Smooth muscle cell (in vitro differentiated cells): ENCODE results near the gene LLGL1. TPM values are rescaled to one million over a fixed set of nuclear protein-coding genes. Genes with fewer than 3 reads are reported as not detected.

Experiments
- DNase-seq: peaks from one replicate; lab custom pipeline; 2025; ENCODE audit not compliant: unreplicated experiment; lab: John Stamatoyannopoulos, UW
- H2AFZ ChIP-seq: fragments of 200-600 bp; sonication (generic); 2 replicates; pipeline ENCODE4 v1.6.0; 2016; ENCODE audit warnings: antibody characterized with exemption, low read depth, mild to moderate bottlenecking
- H3F3A ChIP-seq: fragments of 200-600 bp; sonication (generic); 2 replicates; pipeline ENCODE4 v1.6.0; 2017; ENCODE audit warnings: antibody characterized with exemption, low read depth
- H3K27ac ChIP-seq: fragments of 200-600 bp; sonication (generic); 2 replicates; pipeline ENCODE4 v1.5.1; 2016; ENCODE audit warnings: low read depth, mild to moderate bottlenecking
- H3K27me3 ChIP-seq: fragments of 200-600 bp; sonication (generic); 2 replicates; pipeline ENCODE4 v1.6.1; 2016; ENCODE audit warnings: low read depth, mild to moderate bottlenecking
- H3K36me3 ChIP-seq: fragments of 200-600 bp; sonication (generic); 2 replicates; pipeline ENCODE4 v1.5.1; 2016; ENCODE audit warnings: low read depth
- H3K4me1 ChIP-seq: fragments of 200-600 bp; sonication (generic); 2 replicates; pipeline ENCODE4 v1.5.1; 2016; ENCODE audit warnings: low read depth
- H3K4me2 ChIP-seq: fragments of 200-600 bp; sonication (generic); 2 replicates; pipeline ENCODE4 v1.6.0; 2016; ENCODE audit warnings: mild to moderate bottlenecking
- H3K4me3 ChIP-seq: fragments of 200-600 bp; sonication (generic); 2 replicates; pipeline ENCODE4 v1.5.1; 2016; ENCODE audit warnings: mild to moderate bottlenecking
- H3K79me2 ChIP-seq: fragments of 200-600 bp; sonication (generic); 2 replicates; pipeline ENCODE4 v1.6.0; 2016; ENCODE audit warnings: low read depth, mild to moderate bottlenecking
- H3K9ac ChIP-seq: fragments of 200-600 bp; sonication (generic); 2 replicates; pipeline ENCODE4 v1.6.0; 2016; ENCODE audit warnings: low read depth
- H3K9me3 ChIP-seq: fragments of 200-600 bp; sonication (generic); replicated peaks from 2 replicates; pipeline ENCODE4 v1.5.1; 2016; ENCODE audit warnings: low read depth
- H4K20me1 ChIP-seq: fragments of 200-600 bp; sonication (generic); 2 replicates; pipeline ENCODE4 v1.6.0; 2016; ENCODE audit warnings: low read depth
- WGBS: methylation state at CpG from one replicate; pipeline ENCODE4 v1.1.7; 2016; ENCODE audit warnings: low lambda C conversion rate; 5-methylcytosine and 5-hydroxymethylcytosine counted together
- polyA plus RNA-seq: library from polyadenylated mRNA; unstranded; fragments of >200 nt; fragmentation: Nextera tagmentation; extraction: Ambion mirVana; gene quantifications from 2 replicates; pipeline ENCODE4 v1.2.1, GENCODE V29; 2016
- total RNA-seq: library from RNA; depleted of rRNA; stranded (reverse); fragments of >200 nt; gene quantifications from 2 replicates; pipeline ENCODE4 v1.2.3, GENCODE V29; 2014
- TF ChIP-seq, protein P1 (sequence below): fragments of 200-600 bp; sonication (generic); IDR thresholded peaks from 2 replicates; pipeline ENCODE4 v1.5.1; 2017; ENCODE audit warnings: borderline replicate concordance, mild to moderate bottlenecking, antibody characterized with exemption; ENCODE audit not compliant: insufficient read depth, poor library complexity, severe bottlenecking

LLGL1 gene
- total and polyA plus RNA-seq, 2 experiments from 2014 or later = 8.5 to 37.7 TPM

DNA sequence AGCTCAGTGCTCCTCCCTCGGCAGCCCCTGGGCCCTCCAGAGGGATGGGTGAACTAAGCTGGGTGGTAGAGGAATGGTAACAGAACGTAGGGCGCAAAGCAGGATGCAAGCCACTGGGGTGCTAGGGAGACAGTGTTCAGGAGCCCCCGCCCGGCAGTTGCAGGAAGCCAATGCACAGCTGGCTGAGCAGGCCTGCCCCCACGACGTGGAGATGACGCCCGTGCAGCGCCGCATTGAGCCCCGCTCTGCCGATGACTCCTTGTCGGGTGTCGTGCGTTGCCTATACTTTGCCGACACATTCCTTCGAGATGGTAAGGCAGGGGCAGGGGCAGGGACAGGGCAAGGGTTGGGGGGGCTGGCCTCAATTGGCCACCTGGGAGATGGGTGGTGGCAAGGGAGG, 12.9 kb downstream of the LLGL1 start:
- Histone ChIP-seq H3K4me2 (no peak overlapping the region), H3K36me3 (no peaks in the 10 kb centered on the region), H3K9me3 (no peaks in the 10 kb centered on the region), H3K27me3 (no peaks in the 10 kb centered on the region), H4K20me1 (peaks cover 9% of the 10 kb centered on the region), H3K27ac (no peak overlapping the region), H2AFZ (no peak overlapping the region), H3K4me1 (no peaks in the 10 kb centered on the region), H3K4me3 (no peak overlapping the region), H3F3A (no peaks in the 10 kb centered on the region), H3K79me2 (no peaks in the 10 kb centered on the region), H3K9ac (no peak overlapping the region)
- TF ChIP-seq, protein P1, sequence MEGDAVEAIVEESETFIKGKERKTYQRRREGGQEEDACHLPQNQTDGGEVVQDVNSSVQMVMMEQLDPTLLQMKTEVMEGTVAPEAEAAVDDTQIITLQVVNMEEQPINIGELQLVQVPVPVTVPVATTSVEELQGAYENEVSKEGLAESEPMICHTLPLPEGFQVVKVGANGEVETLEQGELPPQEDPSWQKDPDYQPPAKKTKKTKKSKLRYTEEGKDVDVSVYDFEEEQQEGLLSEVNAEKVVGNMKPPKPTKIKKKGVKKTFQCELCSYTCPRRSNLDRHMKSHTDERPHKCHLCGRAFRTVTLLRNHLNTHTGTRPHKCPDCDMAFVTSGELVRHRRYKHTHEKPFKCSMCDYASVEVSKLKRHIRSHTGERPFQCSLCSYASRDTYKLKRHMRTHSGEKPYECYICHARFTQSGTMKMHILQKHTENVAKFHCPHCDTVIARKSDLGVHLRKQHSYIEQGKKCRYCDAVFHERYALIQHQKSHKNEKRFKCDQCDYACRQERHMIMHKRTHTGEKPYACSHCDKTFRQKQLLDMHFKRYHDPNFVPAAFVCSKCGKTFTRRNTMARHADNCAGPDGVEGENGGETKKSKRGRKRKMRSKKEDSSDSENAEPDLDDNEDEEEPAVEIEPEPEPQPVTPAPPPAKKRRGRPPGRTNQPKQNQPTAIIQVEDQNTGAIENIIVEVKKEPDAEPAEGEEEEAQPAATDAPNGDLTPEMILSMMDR = no peak
- WGBS = 94% methylated on average over 16 of the region's 18 CpGs
- no peak for DNase-seq

- TF ChIP-seq, protein P1 = no peak
- Histone ChIP-seq H3K4me1 (no peaks in the 10 kb centered on the region), H3K79me2 (no peaks in the 10 kb centered on the region), H4K20me1 (peaks cover under 1% of the 10 kb centered on the region), H3F3A (no peaks in the 10 kb centered on the region), H3K4me2 (no peak overlapping the region), H2AFZ (no peak overlapping the region), H3K27me3 (no peaks in the 10 kb centered on the region), H3K9me3 (no peaks in the 10 kb centered on the region), H3K27ac (no peak overlapping the region), H3K4me3 (no peak overlapping the region), H3K36me3 (no peaks in the 10 kb centered on the region), H3K9ac (no peak overlapping the region)
- DNase-seq = no peak
- 96% methylated on average over 19 of the region's 19 CpGs for WGBS
Observed at GRCh38 chr17:18240449-18240848, 15.0 kb downstream of the LLGL1 start.

- 93% methylated on average over 27 of the region's 28 CpGs for WGBS
- Histone ChIP-seq H3F3A (no peaks in the 10 kb centered on the region), H3K36me3 (no peaks in the 10 kb centered on the region), H3K9me3 (no peaks in the 10 kb centered on the region), H3K9ac (no peak overlapping the region), H3K79me2 (no peaks in the 10 kb centered on the region), H3K4me2 (no peak overlapping the region), H3K27me3 (no peaks in the 10 kb centered on the region), H3K4me1 (no peaks in the 10 kb centered on the region), H2AFZ (no peak overlapping the region), H4K20me1 (peaks cover 10% of the 10 kb centered on the region), H3K27ac (no peak overlapping the region), H3K4me3 (no peak overlapping the region)
- TF ChIP-seq, protein P1 = no peak
- DNase-seq = no peak
Observed at GRCh38 chr17:18241229-18241871, 15.9 kb downstream of the LLGL1 start.
